Hematopoietic multipotent progenitor cell treated with erythropoietin and hydrocortisone succinate and interleukin-3 and kit ligand, for 15 days (in vitro differentiated cells): ENCODE measurements around the gene SH2D1A.

Source experiments
- DNase-seq: peaks from one replicate; pipeline ENCODE4 v3.0.0-alpha.2; 2015; ENCODE audit warnings: low spot score

The SH2D1A gene

GRCh38 chrX:124421898-124422655 lies 75.7 kb downstream of the SH2D1A start:
- no peak for DNase-seq
